MCF 10A (cell line): Measurements from ENCODE around the gene ZNF282. TPM values are rescaled to one million over a fixed set of nuclear protein-coding genes. Genes with fewer than 3 reads are reported as not detected.

Experiments used
- BruUV-seq: library from RNA; stranded (reverse); fragments of 400-500 nt; replicated peaks from 2 replicates; lab custom pipeline; 2021; lab: Mats Ljungman, UMichigan
- CTCF ChIA-PET: fragments of 300-600 bp; sonication (Branson Sonifier 250); formaldehyde crosslinking; extraction: SDS; loops from one replicate; lab custom pipeline; 2021; ENCODE audit warnings: antibody characterized with exemption, inconsistent platforms; lab: Yijun Ruan, JAX
- POLR2A ChIA-PET: fragments of 300-600, 350-650 bp; sonication (Branson Sonifier 250); formaldehyde crosslinking; extraction: SDS; loops from one replicate; lab custom pipeline; 2020; ENCODE audit warnings: antibody characterized with exemption, inconsistent platforms; lab: Yijun Ruan, JAX
- DNase-seq: peaks from one replicate; pipeline ENCODE4 v3.0.0-alpha.2; 2018; ENCODE audit not compliant: unreplicated experiment
- H3K27ac Mint-ChIP-seq: one replicate; pipeline ENCODE4 v1.8.0; 2022; ENCODE audit warnings: mild to moderate bottlenecking, low read depth, mixed read lengths; ENCODE audit not compliant: unreplicated experiment
- H3K27me3 Mint-ChIP-seq: one replicate; pipeline ENCODE4 v1.8.0; 2022; ENCODE audit warnings: mixed read lengths; ENCODE audit not compliant: insufficient read depth, unreplicated experiment
- H3K36me3 Mint-ChIP-seq: one replicate; pipeline ENCODE4 v1.8.0; 2022; ENCODE audit warnings: mild to moderate bottlenecking, moderate library complexity, mixed read lengths; ENCODE audit not compliant: insufficient read depth, unreplicated experiment
- H3K4me1 Mint-ChIP-seq: one replicate; pipeline ENCODE4 v1.8.0; 2022; ENCODE audit warnings: mixed read lengths; ENCODE audit not compliant: insufficient read depth, unreplicated experiment
- H3K4me3 Mint-ChIP-seq: one replicate; pipeline ENCODE4 v1.8.0; 2022; ENCODE audit warnings: mild to moderate bottlenecking, moderate library complexity, mixed read lengths; ENCODE audit not compliant: unreplicated experiment
- H3K9me3 Mint-ChIP-seq: one replicate; pipeline ENCODE4 v1.8.0; 2022; ENCODE audit warnings: mixed read lengths; ENCODE audit not compliant: unreplicated experiment
- CTCF ChIP-seq: fragments of 200-600 bp; IDR thresholded peaks from one replicate; pipeline ENCODE4 v1.8.0; 2022; ENCODE audit warnings: antibody characterized with exemption, mild to moderate bottlenecking; ENCODE audit not compliant: unreplicated experiment
- intact Hi-C: fragments of 100-400 bp; cut with micrococcal nuclease; formaldehyde crosslinking; loops from 2 replicates; pipeline ENCODE4 v1.14.1; 2022
- total RNA-seq: library from RNA; stranded (reverse); gene quantifications from 2 replicates; pipeline ENCODE4 v1.2.3, GENCODE V29; 2022

Gene ZNF282
- total RNA-seq, 1 experiment from 2014 or later: 43.9 TPM

DNA sequence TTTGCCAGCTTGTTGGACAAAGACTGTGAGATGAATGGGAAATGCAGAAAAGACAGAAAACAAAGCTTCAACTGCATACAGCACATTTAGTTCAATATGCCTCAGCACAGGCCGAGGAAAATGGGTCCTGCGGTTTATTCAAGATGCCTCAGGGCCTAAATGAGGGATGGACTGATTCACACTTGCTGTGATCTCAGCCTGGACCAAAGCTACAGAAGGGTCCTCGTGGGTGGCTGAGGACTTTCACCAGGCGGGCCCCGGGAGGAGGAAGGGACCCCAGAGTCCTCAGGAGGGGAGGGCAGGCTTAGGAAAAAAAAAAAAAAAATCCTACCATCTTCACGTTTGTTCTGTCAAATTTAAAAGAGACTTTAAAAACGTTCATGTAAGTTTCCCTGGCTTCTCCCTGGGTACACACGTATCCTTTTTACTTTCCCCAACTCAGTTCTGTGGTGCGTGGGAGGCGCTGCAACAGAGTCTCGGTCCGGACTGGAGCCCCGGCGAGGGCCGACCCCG, 66.0 kb downstream of the ZNF282 start:
- Mint-ChIP-seq H3K4me1 (peaks cover 17% of the 10 kb centered on the region), H3K9me3 (no peaks in the 10 kb centered on the region), H3K36me3 (peaks cover 27% of the 10 kb centered on the region), H3K27ac (peak overlapping the region; percentile 91), H3K4me3 (peak overlapping the region; percentile 78), H3K27me3 (no peaks in the 10 kb centered on the region)
- POLR2A ChIA-PET: interaction anchor here (0.6 to 1.8 kb wide), 17 partner anchors 8 to 1108 kb away, joined by 3 to 16 read pairs (median 3); partner anchors contain the start of genes ZNF212 and ZNF282
- CTCF ChIA-PET: interaction anchor here (0.6 to 2.4 kb wide), 14 partner anchors 9 to 234 kb away, joined by 3 to 18 read pairs (median 4); partner anchors contain the start of genes ZNF282 and ZNF425
- peak; percentile 52 for DNase-seq
- TSS peak; percentile 68 for BruUV-seq
- TF ChIP-seq CTCF: no peak
- intact Hi-C loops: loop anchor here (5.0 kb wide), 2 partner anchors 64 to 236 kb away; partner anchors contain the start of genes ZNF282 and ZNF746

DNA sequence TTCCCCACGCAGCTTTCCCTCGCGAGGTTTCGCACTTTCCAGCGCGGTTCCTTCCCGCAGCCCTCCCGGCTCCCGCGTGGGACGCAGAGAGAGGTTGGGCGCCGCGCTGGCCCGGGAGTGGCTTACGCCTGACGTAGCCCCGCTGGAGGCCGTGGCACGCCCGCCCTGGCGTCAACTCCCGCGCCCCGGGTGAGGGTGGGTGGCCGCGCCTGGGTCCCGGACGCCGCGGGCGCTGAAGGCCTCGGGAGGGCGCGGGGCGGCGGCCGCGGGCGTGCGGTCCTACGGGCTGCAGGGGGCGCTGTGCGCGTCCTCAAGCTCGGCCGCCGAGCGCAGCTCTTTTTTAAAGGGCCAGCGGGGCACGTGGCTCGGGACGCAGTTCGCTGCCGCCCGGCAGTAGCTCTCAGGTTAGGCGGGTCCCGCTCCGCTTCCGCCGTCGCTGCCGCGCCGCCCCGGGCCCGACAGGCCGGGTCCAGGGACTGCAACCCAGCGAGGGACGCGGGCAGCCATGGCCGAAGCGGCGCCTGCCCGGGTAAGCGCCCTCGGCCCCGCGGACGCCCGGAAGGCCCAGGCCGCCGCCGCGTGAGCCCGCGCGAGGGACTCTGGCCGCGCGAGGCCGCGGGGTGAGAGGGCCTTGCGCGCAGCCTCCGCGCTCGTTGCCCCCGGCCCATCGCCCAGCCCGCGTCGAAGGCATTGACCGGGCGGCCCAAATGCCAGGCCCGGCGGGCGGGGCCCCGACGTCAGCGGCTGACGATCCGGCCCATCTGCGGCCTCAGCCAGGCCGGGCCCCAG, 66.7 kb downstream of the ZNF282 start, which contains the start of gene ZNF783:
ZNF783 (plus strand) TSS at position 368 of the 789 bp plus-strand sequence; CDS start at position 506, 138 bp downstream.
- H3K4me3 Mint-ChIP-seq: peak within 1 kb of the TSS; percentile 78
- intact Hi-C loops: loop anchor here (5.0 kb wide), 2 partner anchors 65 to 235 kb away; partner anchors contain the start of genes ZNF282 and ZNF746
- TF ChIP-seq CTCF: peak; percentile 82
- no peaks in the 10 kb centered on the region for H3K9me3 Mint-ChIP-seq
- no peaks in the 10 kb centered on the region for H3K27me3 Mint-ChIP-seq
- ChIA-PET CTCF (interaction anchor here (0.6 to 2.4 kb wide), 13 partner anchors 9 to 511 kb away, joined by 3 to 18 read pairs (median 4); partner anchors contain the start of genes ZNF282 and ZNF425), POLR2A (interaction anchor here (0.8 to 1.8 kb wide), 16 partner anchors 9 to 1107 kb away, joined by 3 to 16 read pairs (median 4); partner anchors contain the start of genes ZNF212 and ZNF282)
- H3K36me3 Mint-ChIP-seq: peaks cover 33% of the 10 kb centered on the region
- peak; percentile 81 for DNase-seq
- peak within 1 kb of the TSS; percentile 93 for H3K27ac Mint-ChIP-seq
- H3K4me1 Mint-ChIP-seq: peaks cover 17% of the 10 kb centered on the region
- BruUV-seq: no TSS peak

DNA sequence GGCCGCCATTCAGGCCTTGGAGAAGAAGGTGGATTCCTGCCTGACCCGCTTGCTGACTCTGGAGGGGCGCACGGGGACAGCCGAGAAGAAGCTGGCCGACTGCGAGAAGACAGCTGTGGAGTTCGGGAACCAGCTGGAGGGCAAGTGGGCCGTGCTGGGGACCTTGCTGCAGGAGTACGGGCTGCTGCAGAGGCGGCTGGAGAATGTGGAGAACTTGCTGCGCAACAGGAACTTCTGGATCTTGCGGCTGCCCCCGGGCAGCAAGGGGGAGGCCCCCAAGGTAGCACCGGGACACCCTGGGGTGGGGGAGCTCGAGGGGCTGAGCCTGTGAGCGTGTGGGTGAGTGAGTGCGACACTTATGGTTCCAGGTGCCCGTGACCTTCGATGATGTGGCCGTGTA, 71.1 kb downstream of the ZNF282 start:
- peaks cover 72% of the 10 kb centered on the region for H3K36me3 Mint-ChIP-seq
- no peaks in the 10 kb centered on the region for H3K9me3 Mint-ChIP-seq
- no peak for DNase-seq
- H3K4me1 Mint-ChIP-seq: peaks cover 7% of the 10 kb centered on the region
- no peaks in the 10 kb centered on the region for H3K27me3 Mint-ChIP-seq
- H3K27ac Mint-ChIP-seq: no peak overlapping the region
- no TSS peak for BruUV-seq
- ChIA-PET POLR2A (interaction anchor here (0.6 kb wide), 1 partner anchor 16 kb away, joined by 3 read pairs; no protein-coding TSS in a partner anchor), CTCF (no interaction called here)
- intact Hi-C loops: no loop called here
- TF ChIP-seq CTCF: no peak
- no peak overlapping the region for H3K4me3 Mint-ChIP-seq
